ENCODE measurements around the gene ZNF750. TPM values are rescaled to one million over a fixed set of nuclear protein-coding genes. Genes with fewer than 3 reads are reported as not detected.

The ZNF750 gene
- total and polyA plus RNA-seq, 10 of the 15 experiments (the other 5 are each of a cell fraction or from before 2014, with no cell fraction given), result 0.06 TPM; not detected in 9

DNA sequence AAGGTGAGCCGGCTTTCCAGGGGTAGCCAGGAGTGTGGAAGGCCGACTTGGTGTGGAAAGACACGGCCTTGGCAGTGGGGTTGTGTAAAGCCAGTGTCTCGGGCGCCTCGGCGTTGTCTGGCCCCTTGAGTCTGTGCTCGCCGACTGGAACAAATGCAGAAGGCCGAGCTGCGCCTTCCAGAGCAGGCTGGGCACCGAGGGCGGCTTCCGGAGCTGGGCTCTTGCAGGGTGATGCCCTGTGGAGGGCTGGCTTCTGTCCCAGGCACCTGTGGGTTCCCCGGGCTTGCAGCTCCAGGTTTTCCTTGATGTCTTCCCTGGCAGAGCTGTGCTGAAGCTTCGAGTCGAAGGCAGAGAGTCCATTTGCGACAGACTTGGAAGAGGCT is 8.0 kb downstream of the ZNF750 start:
- Histone ChIP-seq H3K79me2 (ENCODE audit: control insufficient read depth, insufficient read depth, low read length) (no peaks in the 10 kb centered on the region), H3K9me3 (replicated peaks; ENCODE audit: control insufficient read depth, insufficient read depth, low read length) (no peaks in the 10 kb centered on the region), H3K9ac (ENCODE audit: control insufficient read depth, insufficient read depth, low read length) (no peak overlapping the region), H3K27ac (ENCODE audit: control insufficient read depth, insufficient read depth) (no peak overlapping the region), H3K4me1 (ENCODE audit: control insufficient read depth, insufficient read depth, low read length) (no peaks in the 10 kb centered on the region), H3K27me3 (replicated peaks in 1 of 2; ENCODE audit: control insufficient read depth in 2 of 2, insufficient read depth in 2 of 2, low read length in 1 of 2) (no peaks in the 10 kb centered on the region), H3K4me3 (no peak overlapping the region), H2AFZ (ENCODE audit: control insufficient read depth, low read depth, low read length) (no peak overlapping the region), H3K36me3 (ENCODE audit: control insufficient read depth in 2 of 2, insufficient read depth in 2 of 2, low read length in 1 of 2) (peaks cover 3 to 6% of the 10 kb centered on the region in 2 experiments; a peak in 3 of 4 replicates), H4K20me1 (ENCODE audit: control insufficient read depth, insufficient read depth) (no peaks in the 10 kb centered on the region), H3K4me2 (ENCODE audit: control insufficient read depth, insufficient read depth) (no peak overlapping the region)
- BruUV-seq (replicated peaks), result no TSS peak
- ATAC-seq (no peak), FAIRE-seq (no peak), DNase-seq (ENCODE audit: low read depth, low spot score) (no peak)
- POLR2A ChIA-PET, result no interaction called here
- SMC1A ChIA-PET (ENCODE audit: uncharacterized antibody, unreplicated experiment), result no interaction called here
- WGBS (ENCODE audit: insufficient coverage, insufficient replicate concordance, low lambda C conversion rate, missing lambda C conversion rate), result 97% methylated on average over 14 of the region's 18 CpGs
- RAD21 ChIA-PET (ENCODE audit: unreplicated experiment), result no interaction called here
- TF ChIP-seq CBX5 (IDR thresholded peaks at IDR 0.05; ENCODE audit: low read depth), result no peak
- CTCF ChIA-PET, result no interaction called here
- in situ Hi-C loops (cut with MboI) (no loop called here), intact Hi-C loops (cut with micrococcal nuclease; ENCODE audit: unreplicated experiment) (no loop called here)

DNA sequence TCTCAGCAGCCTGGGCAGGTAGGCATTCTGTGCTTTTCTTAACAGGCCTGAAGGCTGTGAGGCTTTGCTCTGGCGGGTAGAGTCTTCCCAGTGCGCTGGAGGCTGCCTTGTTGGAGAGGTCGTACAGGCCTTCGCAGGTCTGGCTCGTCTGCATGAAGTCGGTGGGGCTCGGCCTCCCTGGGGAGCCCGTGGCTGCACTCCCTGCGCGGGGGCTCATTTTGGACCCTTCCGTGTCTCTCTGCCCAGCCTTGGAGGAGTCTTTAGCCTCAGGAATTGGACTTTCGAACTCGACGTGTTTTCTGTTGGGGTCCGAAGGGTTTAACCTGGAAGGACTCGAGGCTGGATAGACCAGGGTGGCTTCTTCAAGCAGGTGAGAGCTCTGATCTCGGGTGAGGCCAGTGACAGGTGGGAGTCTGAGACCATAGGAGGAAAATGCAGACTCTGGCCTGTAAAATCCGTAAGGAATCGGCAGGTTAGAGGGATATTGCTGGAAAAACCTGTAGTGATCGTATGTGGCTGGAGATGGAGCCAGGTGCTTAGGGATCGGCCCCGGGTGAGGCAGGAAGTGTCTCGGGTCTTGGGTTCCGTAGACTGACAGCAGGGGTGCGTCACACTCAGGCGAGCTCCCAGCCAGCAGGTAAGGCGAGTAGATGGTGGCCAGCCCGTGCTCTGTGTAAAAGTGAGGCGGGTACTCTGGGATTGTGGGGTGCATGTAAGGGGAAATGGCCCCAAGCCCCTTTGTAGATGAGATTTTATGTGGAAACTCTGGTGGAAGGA is 8.6 kb downstream of the ZNF750 start:
- FAIRE-seq (no peak), ATAC-seq (no peak), DNase-seq (ENCODE audit: low read depth, low spot score) (no peak)
- in situ Hi-C loops (cut with MboI), result no loop called here
- Histone ChIP-seq H4K20me1 (ENCODE audit: control insufficient read depth, insufficient read depth) (no peaks in the 10 kb centered on the region), H3K9me3 (replicated peaks; ENCODE audit: control insufficient read depth, insufficient read depth, low read length) (no peaks in the 10 kb centered on the region), H3K36me3 (ENCODE audit: control insufficient read depth in 2 of 2, insufficient read depth in 2 of 2, low read length in 1 of 2) (peaks cover 3 to 6% of the 10 kb centered on the region in 2 experiments; a peak in 3 of 4 replicates), H3K4me2 (ENCODE audit: control insufficient read depth, insufficient read depth) (no peak overlapping the region), H3K27me3 (replicated peaks in 1 of 2; ENCODE audit: control insufficient read depth in 2 of 2, insufficient read depth in 2 of 2, low read length in 1 of 2) (no peaks in the 10 kb centered on the region), H3K27ac (ENCODE audit: control insufficient read depth, insufficient read depth) (no peak overlapping the region), H3K4me3 (no peak overlapping the region), H3K4me1 (ENCODE audit: control insufficient read depth, insufficient read depth, low read length) (no peaks in the 10 kb centered on the region), H3K9ac (ENCODE audit: control insufficient read depth, insufficient read depth, low read length) (no peak overlapping the region), H3K79me2 (ENCODE audit: control insufficient read depth, insufficient read depth, low read length) (no peaks in the 10 kb centered on the region), H2AFZ (ENCODE audit: control insufficient read depth, low read depth, low read length) (no peak overlapping the region)
- intact Hi-C loops (cut with micrococcal nuclease; ENCODE audit: unreplicated experiment), result no loop called here
- ChIA-PET POLR2A (no interaction called here), RAD21 (ENCODE audit: unreplicated experiment) (no interaction called here), CTCF (no interaction called here), SMC1A (ENCODE audit: uncharacterized antibody, unreplicated experiment) (no interaction called here)
- 96% methylated on average over 29 of the region's 29 CpGs for WGBS (ENCODE audit: insufficient coverage, insufficient replicate concordance, low lambda C conversion rate, missing lambda C conversion rate)
- BruUV-seq (replicated peaks), result no TSS peak
- TF ChIP-seq SREBF1 (IDR thresholded peaks at IDR 0.05; ENCODE audit: low read length) (no peak), LARP7 (IDR thresholded peaks at IDR 0.05) (no peak), POLR2A (IDR thresholded peaks at IDR 0.05; ENCODE audit: low read depth, low read length) (no peak), ZNF687 (IDR thresholded peaks at IDR 0.05) (no peak), TAF1 (IDR thresholded peaks at IDR 0.05; ENCODE audit: borderline replicate concordance, low read depth, low read length) (no peak), BACH1 (IDR thresholded peaks at IDR 0.05; ENCODE audit: borderline replicate concordance) (no peak), YY1 (IDR thresholded peaks at IDR 0.05; ENCODE audit: low read depth, low read length) (no peak)
- TF ChIP-seq, protein P1, sequence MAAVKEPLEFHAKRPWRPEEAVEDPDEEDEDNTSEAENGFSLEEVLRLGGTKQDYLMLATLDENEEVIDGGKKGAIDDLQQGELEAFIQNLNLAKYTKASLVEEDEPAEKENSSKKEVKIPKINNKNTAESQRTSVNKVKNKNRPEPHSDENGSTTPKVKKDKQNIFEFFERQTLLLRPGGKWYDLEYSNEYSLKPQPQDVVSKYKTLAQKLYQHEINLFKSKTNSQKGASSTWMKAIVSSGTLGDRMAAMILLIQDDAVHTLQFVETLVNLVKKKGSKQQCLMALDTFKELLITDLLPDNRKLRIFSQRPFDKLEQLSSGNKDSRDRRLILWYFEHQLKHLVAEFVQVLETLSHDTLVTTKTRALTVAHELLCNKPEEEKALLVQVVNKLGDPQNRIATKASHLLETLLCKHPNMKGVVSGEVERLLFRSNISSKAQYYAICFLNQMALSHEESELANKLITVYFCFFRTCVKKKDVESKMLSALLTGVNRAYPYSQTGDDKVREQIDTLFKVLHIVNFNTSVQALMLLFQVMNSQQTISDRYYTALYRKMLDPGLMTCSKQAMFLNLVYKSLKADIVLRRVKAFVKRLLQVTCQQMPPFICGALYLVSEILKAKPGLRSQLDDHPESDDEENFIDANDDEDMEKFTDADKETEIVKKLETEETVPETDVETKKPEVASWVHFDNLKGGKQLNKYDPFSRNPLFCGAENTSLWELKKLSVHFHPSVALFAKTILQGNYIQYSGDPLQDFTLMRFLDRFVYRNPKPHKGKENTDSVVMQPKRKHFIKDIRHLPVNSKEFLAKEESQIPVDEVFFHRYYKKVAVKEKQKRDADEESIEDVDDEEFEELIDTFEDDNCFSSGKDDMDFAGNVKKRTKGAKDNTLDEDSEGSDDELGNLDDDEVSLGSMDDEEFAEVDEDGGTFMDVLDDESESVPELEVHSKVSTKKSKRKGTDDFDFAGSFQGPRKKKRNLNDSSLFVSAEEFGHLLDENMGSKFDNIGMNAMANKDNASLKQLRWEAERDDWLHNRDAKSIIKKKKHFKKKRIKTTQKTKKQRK (IDR thresholded peaks at IDR 0.05; ENCODE audit: low read depth, low read length), result no peak
